H9 (cell line): ENCODE measurements around the gene PHLDA2. TPM values are rescaled to one million over a fixed set of nuclear protein-coding genes. Genes with fewer than 3 reads are reported as not detected.

Experiments
- DNase-seq: peaks from one replicate; pipeline ENCODE4 v3.0.0-alpha.2; 2017
- H2AFZ ChIP-seq: one replicate; pipeline ENCODE4 v1.6.1; 2013; ENCODE audit warnings: mild to moderate bottlenecking, low read length, control low read depth, moderate library complexity
- H2AK5ac ChIP-seq: 2 replicates; pipeline ENCODE4 v1.6.1; 2013; ENCODE audit warnings: low read length, control low read depth, mixed read lengths; ENCODE audit not compliant: insufficient read length
- H2BK120ac ChIP-seq: one replicate; pipeline ENCODE4 v1.6.1; 2013; ENCODE audit warnings: low read depth, mild to moderate bottlenecking, low read length, control low read depth, inconsistent platforms; ENCODE audit not compliant: poor library complexity, severe bottlenecking
- H2BK12ac ChIP-seq: 2 replicates; pipeline ENCODE4 v1.6.1; 2013; ENCODE audit warnings: low read length, control low read depth, mixed read lengths, low read depth; ENCODE audit not compliant: insufficient read length
- H2BK15ac ChIP-seq: 2 replicates; pipeline ENCODE4 v1.6.1; 2013; ENCODE audit warnings: low read depth, low read length, control low read depth
- H2BK20ac ChIP-seq: one replicate; pipeline ENCODE4 v1.6.1; 2013; ENCODE audit warnings: low read depth, mild to moderate bottlenecking, low read length, control low read depth, inconsistent platforms; ENCODE audit not compliant: poor library complexity, severe bottlenecking
- H2BK5ac ChIP-seq: 2 replicates; pipeline ENCODE4 v1.6.1; 2013; ENCODE audit warnings: low read length, control low read depth, mixed read lengths; ENCODE audit not compliant: insufficient read length
- H3K14ac ChIP-seq: 2 replicates; pipeline ENCODE4 v1.6.1; 2013; ENCODE audit warnings: low read length, control low read depth; ENCODE audit not compliant: insufficient read depth
- H3K18ac ChIP-seq: 2 replicates; pipeline ENCODE4 v1.6.1; 2013; ENCODE audit warnings: low read depth, mild to moderate bottlenecking, mixed read lengths, low read length, control low read depth; ENCODE audit not compliant: insufficient read length
- H3K23ac ChIP-seq: 2 replicates; pipeline ENCODE4 v1.6.1; 2013; ENCODE audit warnings: low read length, control low read depth, mixed read lengths, low read depth; ENCODE audit not compliant: insufficient read length
- H3K23me2 ChIP-seq: 2 replicates; pipeline ENCODE4 v1.6.1; 2013; ENCODE audit warnings: low read depth, mild to moderate bottlenecking, mixed read lengths, low read length, control low read depth; ENCODE audit not compliant: insufficient read length, poor library complexity, severe bottlenecking
- H3K27ac ChIP-seq: 2 replicates; pipeline ENCODE4 v1.5.1; 2013; ENCODE audit warnings: low read length, control low read depth, mixed read lengths, low read depth; ENCODE audit not compliant: insufficient read length
- H3K27me3 ChIP-seq: 2 replicates; pipeline ENCODE4 v1.6.1; 2013; ENCODE audit warnings: low read length, control low read depth, inconsistent platforms; ENCODE audit not compliant: insufficient read depth
- H3K4ac ChIP-seq: 2 replicates; pipeline ENCODE4 v1.6.1; 2013; ENCODE audit warnings: low read depth, mild to moderate bottlenecking, control low read depth, inconsistent platforms, low read length, moderate library complexity
- H3K4me1 ChIP-seq: 2 replicates; pipeline ENCODE4 v1.6.1; 2013; ENCODE audit warnings: low read length, control low read depth, inconsistent platforms; ENCODE audit not compliant: insufficient read depth
- H3K4me2 ChIP-seq: 2 replicates; pipeline ENCODE4 v1.6.1; 2013; ENCODE audit warnings: low read length, control low read depth, mixed read lengths; ENCODE audit not compliant: insufficient read length, insufficient read depth
- H3K56ac ChIP-seq: 2 replicates; pipeline ENCODE4 v1.6.1; 2013; ENCODE audit warnings: low read depth, mild to moderate bottlenecking, mixed read lengths, low read length, control low read depth; ENCODE audit not compliant: insufficient read length
- H3K79me1 ChIP-seq: 2 replicates; pipeline ENCODE4 v1.6.1; 2013; ENCODE audit warnings: low read depth, mild to moderate bottlenecking, moderate library complexity, low read length, control low read depth, inconsistent platforms; ENCODE audit not compliant: insufficient read depth, poor library complexity, severe bottlenecking
- H3K79me2 ChIP-seq: 2 replicates; pipeline ENCODE4 v1.6.1; 2013; ENCODE audit warnings: low read length, control low read depth, inconsistent platforms; ENCODE audit not compliant: insufficient read depth
- H3K9ac ChIP-seq: 2 replicates; pipeline ENCODE4 v1.6.1; 2013; ENCODE audit warnings: low read length, control low read depth, mixed read lengths; ENCODE audit not compliant: insufficient read length; ENCODE audit errors: extremely low read depth
- H3K9me3 ChIP-seq: one replicate; pipeline ENCODE4 v1.6.1; 2013; ENCODE audit warnings: low read depth, low read length, inconsistent platforms; ENCODE audit not compliant: control insufficient read depth
- H3T11ph ChIP-seq: one replicate; pipeline ENCODE4 v1.6.1; 2013; ENCODE audit warnings: mild to moderate bottlenecking, low read length, control low read depth, inconsistent platforms
- H4K20me1 ChIP-seq: one replicate; pipeline ENCODE4 v1.6.1; 2013; ENCODE audit not compliant: control insufficient read depth, insufficient read length, insufficient read depth
- H4K5ac ChIP-seq: 2 replicates; pipeline ENCODE4 v1.6.1; 2013; ENCODE audit warnings: low read depth, mild to moderate bottlenecking, mixed read lengths, low read length, control low read depth; ENCODE audit not compliant: insufficient read length
- H4K8ac ChIP-seq: replicated peaks from 2 replicates; pipeline ENCODE4 v1.6.1; 2013; ENCODE audit warnings: low read length, control low read depth, mixed read lengths, low read depth; ENCODE audit not compliant: insufficient read length
- H4K91ac ChIP-seq: 2 replicates; pipeline ENCODE4 v1.6.1; 2013; ENCODE audit warnings: low read depth, mild to moderate bottlenecking, moderate library complexity, mixed read lengths, low read length, control low read depth; ENCODE audit not compliant: insufficient read length
- H3K27ac Mint-ChIP-seq, 3 experiments: 2 replicates in 2 of 3; 3 replicates in 1 of 3; pipeline ENCODE4 v1.8.0; 2020 to 2021; ENCODE audit warnings: mixed read lengths in 3 of 3, mild to moderate bottlenecking in 1 of 3, moderate library complexity in 1 of 3
- H3K27me3 Mint-ChIP-seq: 2 replicates; pipeline ENCODE4 v1.8.0; 2021; ENCODE audit warnings: low read depth, mild to moderate bottlenecking, moderate library complexity, mixed read lengths
- H3K36me3 Mint-ChIP-seq, 3 experiments: 2 replicates in 2 of 3; 3 replicates in 1 of 3; pipeline ENCODE4 v1.8.0; 2020 to 2021; ENCODE audit warnings: low read depth in 3 of 3, mixed read lengths in 3 of 3; ENCODE audit not compliant: insufficient read depth in 1 of 3
- H3K4me1 Mint-ChIP-seq, 2 experiments: 2 replicates each; pipeline ENCODE4 v1.8.0; 2020; ENCODE audit warnings: mixed read lengths in 2 of 2
- H3K4me3 Mint-ChIP-seq, 2 experiments: 2 replicates in 1 of 2; 3 replicates in 1 of 2; pipeline ENCODE4 v1.8.0; 2020 to 2021; ENCODE audit warnings: mild to moderate bottlenecking in 2 of 2, mixed read lengths in 2 of 2, moderate library complexity in 1 of 2
- H3K9me3 Mint-ChIP-seq, 2 experiments: 2 replicates in 1 of 2; 3 replicates in 1 of 2; pipeline ENCODE4 v1.8.0; 2020; ENCODE audit warnings: mild to moderate bottlenecking in 2 of 2, mixed read lengths in 2 of 2, moderate library complexity in 1 of 2
- WGBS: extraction: QIAGEN DNeasy Blood & Tissue Kit; methylation state at CpG from one replicate; pipeline ENCODE4 v1.1.7; 2013; ENCODE audit warnings: missing lambda C conversion rate, low lambda C conversion rate, mixed read lengths; ENCODE audit not compliant: insufficient read length; ENCODE audit errors: extremely low coverage; 5-methylcytosine and 5-hydroxymethylcytosine counted together
- total RNA-seq: library from RNA; stranded (reverse); gene quantifications from 2 replicates; pipeline ENCODE4 v1.2.1, GENCODE V29; 2021
- TF ChIP-seq, protein P1 (sequence below): fragments of 200-600 bp; sonication (generic); conservative IDR thresholded peaks from 3 replicates; pipeline ENCODE4 v1.8.0; 2021; ENCODE audit warnings: antibody characterized with exemption, mild to moderate bottlenecking

Gene PHLDA2
- total RNA-seq, 1 experiment from 2014 or later: 42.8 TPM

DNA sequence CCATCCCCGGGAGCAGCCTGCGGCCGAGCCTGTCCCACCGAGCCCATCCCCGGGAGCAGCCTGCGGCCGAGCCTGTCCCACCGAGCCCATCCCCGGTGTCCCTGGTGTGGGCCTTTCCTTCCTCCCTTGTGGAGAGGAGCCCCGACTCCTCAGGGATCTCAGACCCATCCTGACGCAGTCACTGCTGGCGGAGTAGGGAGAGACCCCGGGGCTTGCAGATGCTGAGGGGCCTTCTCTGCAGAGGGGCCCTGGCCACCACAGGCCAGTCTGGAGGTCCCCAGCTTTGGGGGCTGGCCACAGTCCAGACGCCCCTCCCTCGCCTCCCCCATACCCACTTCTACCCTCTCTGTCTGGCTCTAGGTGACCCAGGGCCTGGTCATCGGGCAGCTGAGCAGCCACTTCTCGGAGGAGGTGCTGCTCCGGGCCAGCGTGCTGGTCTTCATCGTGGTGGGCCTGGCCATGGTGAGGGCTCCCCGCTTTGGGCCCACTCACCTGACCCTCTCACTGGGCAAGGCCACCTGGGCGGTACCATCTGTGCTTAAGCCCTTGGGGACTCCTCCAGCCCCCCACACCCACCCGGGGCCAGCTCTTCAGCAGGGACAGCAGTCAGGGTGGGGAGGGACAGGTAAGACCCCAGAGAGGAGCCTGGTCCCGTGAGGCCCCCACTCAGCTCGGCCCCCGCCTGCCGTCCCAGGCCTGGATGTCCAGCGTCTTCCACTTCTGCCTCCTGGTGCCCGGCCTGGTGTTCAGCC, 7.3 kb downstream of the PHLDA2 start:
- Mint-ChIP-seq H3K27ac (peak overlapping the region in 1 of 3 experiments; percentile 31; a peak in 1 of 7 replicates), H3K4me1 (no peaks in the 10 kb centered on the region), H3K4me3 (no peak overlapping the region), H3K9me3 (no peaks in the 10 kb centered on the region; a peak in 1 of 5 replicates), H3K36me3 (no peaks in the 10 kb centered on the region; a peak in 1 of 7 replicates), H3K27me3 (peaks cover 7% of the 10 kb centered on the region)
- TF ChIP-seq, protein P1, sequence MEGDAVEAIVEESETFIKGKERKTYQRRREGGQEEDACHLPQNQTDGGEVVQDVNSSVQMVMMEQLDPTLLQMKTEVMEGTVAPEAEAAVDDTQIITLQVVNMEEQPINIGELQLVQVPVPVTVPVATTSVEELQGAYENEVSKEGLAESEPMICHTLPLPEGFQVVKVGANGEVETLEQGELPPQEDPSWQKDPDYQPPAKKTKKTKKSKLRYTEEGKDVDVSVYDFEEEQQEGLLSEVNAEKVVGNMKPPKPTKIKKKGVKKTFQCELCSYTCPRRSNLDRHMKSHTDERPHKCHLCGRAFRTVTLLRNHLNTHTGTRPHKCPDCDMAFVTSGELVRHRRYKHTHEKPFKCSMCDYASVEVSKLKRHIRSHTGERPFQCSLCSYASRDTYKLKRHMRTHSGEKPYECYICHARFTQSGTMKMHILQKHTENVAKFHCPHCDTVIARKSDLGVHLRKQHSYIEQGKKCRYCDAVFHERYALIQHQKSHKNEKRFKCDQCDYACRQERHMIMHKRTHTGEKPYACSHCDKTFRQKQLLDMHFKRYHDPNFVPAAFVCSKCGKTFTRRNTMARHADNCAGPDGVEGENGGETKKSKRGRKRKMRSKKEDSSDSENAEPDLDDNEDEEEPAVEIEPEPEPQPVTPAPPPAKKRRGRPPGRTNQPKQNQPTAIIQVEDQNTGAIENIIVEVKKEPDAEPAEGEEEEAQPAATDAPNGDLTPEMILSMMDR: no peak
- Histone ChIP-seq H3K18ac (no peak overlapping the region), H3K56ac (no peak overlapping the region), H3K9ac (no peak overlapping the region), H3K4ac (no peak overlapping the region), H3K79me2 (no peaks in the 10 kb centered on the region), H2AFZ (no peak overlapping the region), H2BK12ac (no peak overlapping the region), H2BK5ac (no peak overlapping the region), H3K9me3 (no peaks in the 10 kb centered on the region), H3T11ph (no peak overlapping the region), H4K20me1 (no peaks in the 10 kb centered on the region), H3K4me1 (no peaks in the 10 kb centered on the region), H3K23ac (no peak overlapping the region), H3K14ac (no peak overlapping the region; the same call in 1 of the 2 replicates), H2BK15ac (no peak overlapping the region; the same call in 1 of the 2 replicates), H4K91ac (no peak overlapping the region), H3K27ac (no peak overlapping the region), H4K5ac (no peak overlapping the region), H2AK5ac (no peak overlapping the region), H3K4me2 (no peak overlapping the region), H2BK120ac (no peak overlapping the region), H3K79me1 (no peaks in the 10 kb centered on the region), H3K27me3 (no peaks in the 10 kb centered on the region), H4K8ac (no peak overlapping the region), H2BK20ac (no peak overlapping the region), H3K23me2 (no peaks in the 10 kb centered on the region)
- DNase-seq: no peak
- no CpG with 5 or more reads among the region's 29 CpGs for WGBS
